ENCODE data around the gene SLC26A4.

- TF ChIP-seq ZBTB33 (IDR thresholded peaks at IDR 0.05) (no peak), CREM (IDR thresholded peaks at IDR 0.05; ENCODE audit: low read depth) (no peak), CTCF (IDR thresholded peaks at IDR 0.05 in 2 of 3, conservative IDR thresholded peaks at IDR 0.05 in 1 of 3; ENCODE audit: control insufficient read depth in 2 of 3, extremely low read depth in 1 of 3, insufficient read depth in 1 of 3, low read depth in 3 of 3, low read length in 3 of 3) (no peak), ZNF274 (IDR thresholded peaks at IDR 0.05; ENCODE audit: insufficient read depth, insufficient read length) (no peak), JUNB (IDR thresholded peaks at IDR 0.05) (no peak), SIN3A (IDR thresholded peaks at IDR 0.05; ENCODE audit: low read depth, low read length) (no peak), REST (IDR thresholded peaks at IDR 0.05; ENCODE audit: low read depth, low read length) (no peak), HDAC2 (IDR thresholded peaks at IDR 0.05) (no peak), EZH2 (IDR thresholded peaks at IDR 0.05; ENCODE audit: borderline replicate concordance, control insufficient read depth, low read depth, low read length) (no peak), ZNF687 (IDR thresholded peaks at IDR 0.05) (no peak), POLR2AphosphoS5 (IDR thresholded peaks at IDR 0.05; ENCODE audit: low read length) (no peak), SPI1 (IDR thresholded peaks at IDR 0.05; ENCODE audit: borderline replicate concordance, insufficient read depth, low read depth, low read length) (no peak), RFX5 (IDR thresholded peaks at IDR 0.05; ENCODE audit: low read depth, low read length) (no peak), TAF1 (IDR thresholded peaks at IDR 0.05; ENCODE audit: borderline replicate concordance, low read depth, low read length) (no peak)
Measured at GRCh38 chr7:107630342-107630741, 30.3 kb upstream of the SLC26A4 start.
